Measurements from ENCODE around the gene EPHA7.

The EPHA7 gene

GRCh38 chr6:93319304-93319703, 100.1 kb downstream of the EPHA7 start:
- DNase-seq = no peak

- peak in 1 of 2 experiments; percentile 19 for DNase-seq
Observed at GRCh38 chr6:93318121-93318520, 101.2 kb downstream of the EPHA7 start.

GRCh38 chr6:93317592-93317991, 101.8 kb downstream of the EPHA7 start:
- DNase-seq = no peak

- no peak for DNase-seq
Observed at GRCh38 chr6:93307505-93308409, 111.6 kb downstream of the EPHA7 start.

GRCh38 chr6:93305088-93305487, 114.3 kb downstream of the EPHA7 start:
- no peak for DNase-seq

- DNase-seq = no peak
Observed at GRCh38 chr6:93304505-93304904, 114.9 kb downstream of the EPHA7 start.

- no peak for DNase-seq
Observed at GRCh38 chr6:93300661-93301060, 118.7 kb downstream of the EPHA7 start.

- no peak for DNase-seq
Observed at GRCh38 chr6:93299622-93300021, 119.7 kb downstream of the EPHA7 start.

- DNase-seq = no peak
Observed at GRCh38 chr6:93295631-93296030, 123.7 kb downstream of the EPHA7 start.

- no peak for DNase-seq
Observed at GRCh38 chr6:93294879-93295278, 124.5 kb downstream of the EPHA7 start.

- DNase-seq = no peak
Observed at GRCh38 chr6:93293872-93294271, 125.5 kb downstream of the EPHA7 start.

- DNase-seq = no peak
Observed at GRCh38 chr6:93293460-93293859, 125.9 kb downstream of the EPHA7 start.

GRCh38 chr6:93282521-93283031, 136.8 kb downstream of the EPHA7 start:
- no peak for DNase-seq

- DNase-seq = no peak
Observed at GRCh38 chr6:93278241-93278640, 141.1 kb downstream of the EPHA7 start.

- DNase-seq = no peak
Observed at GRCh38 chr6:93272896-93273295, 146.5 kb downstream of the EPHA7 start.

GRCh38 chr6:93272211-93272610, 147.1 kb downstream of the EPHA7 start:
- no peak for DNase-seq

- DNase-seq = no peak
Observed at GRCh38 chr6:93266116-93266817, 153.1 kb downstream of the EPHA7 start.

- no peak for DNase-seq
Observed at GRCh38 chr6:93260881-93261280, 158.5 kb downstream of the EPHA7 start.

- no peak for DNase-seq
Observed at GRCh38 chr6:93259332-93259731, 160.0 kb downstream of the EPHA7 start.

GRCh38 chr6:93252930-93253329, 166.4 kb downstream of the EPHA7 start:
- no peak for DNase-seq

GRCh38 chr6:93248631-93249030, 170.7 kb downstream of the EPHA7 start:
- DNase-seq = no peak

- DNase-seq = no peak
Observed at GRCh38 chr6:93243231-93243778, 176.1 kb downstream of the EPHA7 start.

- DNase-seq = no peak
Observed at GRCh38 chr6:93242049-93242448, 177.3 kb downstream of the EPHA7 start.

- no peak for DNase-seq
Observed at GRCh38 chr6:93238632-93239031, 180.7 kb downstream of the EPHA7 start.

Measured in NCI-H446 (cell line).